HG02588 (cell line): ENCODE results near the gene DENND6B.

ENCODE experiments used
- ATAC-seq: cut with Tn5 transposase; IDR thresholded peaks from one replicate; pipeline ENCODE4 v1.9.1; 2021; ENCODE audit warnings: mild to moderate bottlenecking, moderate library complexity; ENCODE audit not compliant: unreplicated experiment

DENND6B gene

DNA sequence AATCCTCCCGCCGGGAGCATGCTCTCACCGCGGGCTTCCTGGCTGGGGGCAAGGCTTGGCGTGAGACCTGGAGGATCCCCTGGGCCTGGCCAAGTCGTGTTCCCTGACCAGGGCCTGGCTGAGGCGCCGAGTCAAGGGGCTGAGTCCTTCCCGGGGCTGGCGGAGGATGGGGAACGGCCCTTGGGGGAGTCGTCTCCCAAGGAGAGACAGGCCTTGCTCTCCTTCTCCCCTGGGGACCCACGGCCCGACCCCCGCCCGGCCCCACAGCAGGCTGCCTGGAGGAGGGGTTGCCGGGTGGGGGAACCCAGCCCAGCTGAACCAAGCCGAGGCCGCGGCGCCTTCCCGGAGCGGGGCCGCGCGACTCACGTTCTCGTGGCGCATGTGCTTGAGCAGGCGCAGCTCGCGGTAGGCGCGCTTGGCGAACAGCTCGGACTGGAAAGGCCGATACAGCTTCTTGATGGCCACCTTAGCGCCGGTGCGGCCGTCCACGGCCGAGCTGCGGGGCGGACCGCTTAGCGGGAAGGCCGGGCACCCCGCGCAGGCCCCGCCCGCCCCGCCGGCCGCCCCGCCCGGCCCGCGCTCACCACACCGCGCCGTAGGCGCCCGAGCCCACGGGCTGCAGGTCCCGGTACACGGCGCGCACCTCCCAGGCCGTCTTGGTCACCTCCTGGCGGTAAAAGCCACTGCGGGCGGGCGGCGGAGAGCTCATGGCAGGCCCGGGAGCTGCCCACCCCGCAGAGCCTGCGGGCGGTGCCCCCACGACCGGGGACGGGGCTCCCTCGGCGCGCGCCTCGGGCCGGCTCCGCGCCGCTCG is 65.8 kb downstream of the DENND6B start:
- no peak for ATAC-seq

DNA sequence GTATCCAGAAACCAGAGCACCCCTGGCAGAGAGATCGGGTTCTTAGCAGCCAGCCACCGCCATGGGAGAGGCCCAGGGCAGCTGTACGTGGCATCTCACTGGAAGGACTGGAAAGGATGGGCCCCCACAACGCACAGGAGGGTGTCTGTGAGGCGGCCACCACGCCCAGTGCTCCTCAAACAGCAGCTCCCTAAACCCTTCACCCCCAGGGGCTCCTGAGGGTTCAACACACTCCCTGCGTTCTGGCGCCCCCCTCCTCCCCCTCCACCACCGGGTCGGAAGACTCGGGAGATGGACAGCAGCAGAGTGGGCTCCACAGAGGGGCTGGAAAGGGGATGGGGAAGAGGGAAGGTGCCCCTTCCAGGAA is 66.4 kb downstream of the DENND6B start:
- no peak for ATAC-seq

DNA sequence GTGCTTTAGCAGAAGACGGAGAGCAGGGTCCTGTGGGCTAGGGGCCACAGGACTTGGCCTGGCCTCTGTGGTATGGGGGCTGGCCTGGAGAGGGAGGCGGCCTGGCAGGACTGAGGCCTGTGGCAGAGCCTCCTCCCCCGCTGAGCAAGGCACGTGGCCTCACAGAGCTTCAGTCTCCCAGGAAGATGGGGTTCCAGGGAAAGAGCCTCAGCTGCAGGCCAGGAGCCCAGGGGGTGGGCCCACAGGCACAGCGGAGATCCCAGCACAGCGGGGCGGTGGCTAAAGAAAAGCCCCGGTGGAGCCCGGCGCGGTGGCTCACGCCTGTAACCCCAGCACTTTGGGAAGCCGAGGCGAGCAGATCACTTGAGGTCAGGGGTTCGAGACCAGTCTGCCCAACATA is 67.5 kb downstream of the DENND6B start:
- ATAC-seq, result no peak
